Hepatocyte (in vitro differentiated cells): Measurements from ENCODE around the gene MINDY3. TPM values are rescaled to one million over a fixed set of nuclear protein-coding genes. Genes with fewer than 3 reads are reported as not detected.

Experiments
- DNase-seq: peaks from one replicate; pipeline ENCODE4 v3.0.0-alpha.2; 2016; ENCODE audit warnings: low spot score
- H2AFZ ChIP-seq: fragments of 200-600 bp; sonication (generic); 2 replicates; pipeline ENCODE4 v1.6.0; 2016; ENCODE audit warnings: antibody characterized with exemption, mild to moderate bottlenecking
- H3K27ac ChIP-seq: fragments of 200-600 bp; sonication (generic); 2 replicates; pipeline ENCODE4 v1.5.1; 2016; ENCODE audit warnings: mild to moderate bottlenecking
- H3K27me3 ChIP-seq: fragments of 200-600 bp; sonication (generic); 2 replicates; pipeline ENCODE4 v1.6.1; 2016
- H3K36me3 ChIP-seq: fragments of 200-600 bp; sonication (generic); replicated peaks from 2 replicates; pipeline ENCODE4 v1.5.1; 2016; ENCODE audit warnings: low read depth; ENCODE audit not compliant: insufficient read depth
- H3K4me1 ChIP-seq: fragments of 200-600 bp; sonication (generic); 2 replicates; pipeline ENCODE4 v1.5.1; 2016; ENCODE audit warnings: mild to moderate bottlenecking, moderate library complexity; ENCODE audit not compliant: insufficient read depth
- H3K4me2 ChIP-seq: fragments of 200-600 bp; sonication (generic); 2 replicates; pipeline ENCODE4 v1.6.0; 2016
- H3K4me3 ChIP-seq: fragments of 200-600 bp; sonication (generic); 2 replicates; pipeline ENCODE4 v1.5.1; 2016; ENCODE audit warnings: mild to moderate bottlenecking
- H3K79me2 ChIP-seq: fragments of 200-600 bp; sonication (generic); 2 replicates; pipeline ENCODE4 v1.6.0; 2017; ENCODE audit warnings: mild to moderate bottlenecking
- H3K9me2 ChIP-seq: fragments of 200-600 bp; sonication (generic); replicated peaks from 2 replicates; pipeline ENCODE4 v1.6.0; 2017; ENCODE audit warnings: mild to moderate bottlenecking; ENCODE audit not compliant: insufficient read depth
- H3K9me3 ChIP-seq: fragments of 200-600 bp; sonication (generic); 2 replicates; pipeline ENCODE4 v1.5.1; 2016; ENCODE audit warnings: low read depth, mild to moderate bottlenecking
- H4K20me1 ChIP-seq: fragments of 200-600 bp; sonication (generic); 2 replicates; pipeline ENCODE4 v1.6.0; 2016; ENCODE audit warnings: mild to moderate bottlenecking; ENCODE audit not compliant: insufficient read depth, poor library complexity, severe bottlenecking
- CTCF ChIP-seq: fragments of 200-600 bp; sonication (generic); IDR thresholded peaks from 2 replicates; pipeline ENCODE4 v1.5.1; 2016; ENCODE audit warnings: antibody characterized with exemption, mild to moderate bottlenecking; ENCODE audit not compliant: poor library complexity
- EZH2 ChIP-seq: fragments of 200-600 bp; sonication (generic); IDR thresholded peaks from 2 replicates; pipeline ENCODE4 v1.6.1; 2016; ENCODE audit warnings: antibody characterized with exemption, mild to moderate bottlenecking, borderline replicate concordance
- EZH2phosphoT487 ChIP-seq: fragments of 200-600 bp; sonication (generic); IDR thresholded peaks from one replicate; pipeline ENCODE4 v1.6.1; 2018; ENCODE audit warnings: antibody characterized with exemption, mild to moderate bottlenecking, low read depth, moderate library complexity; ENCODE audit not compliant: unreplicated experiment, severe bottlenecking
- WGBS: methylation state at CpG from one replicate; pipeline ENCODE4 v1.1.6; 2016; ENCODE audit warnings: low lambda C conversion rate; ENCODE audit errors: missing lambda C conversion rate; 5-methylcytosine and 5-hydroxymethylcytosine counted together
- polyA plus RNA-seq: library from polyadenylated mRNA; unstranded; fragments of >200 nt; fragmentation: Nextera tagmentation; extraction: Ambion mirVana; gene quantifications from 2 replicates; pipeline ENCODE4 v1.2.1, GENCODE V29; 2016
- total RNA-seq: library from RNA; depleted of rRNA; stranded (reverse); fragments of >200 nt; gene quantifications from 2 replicates; pipeline ENCODE4 v1.2.3, GENCODE V29; 2014

MINDY3 gene
- total and polyA plus RNA-seq, 2 experiments from 2014 or later = 16.5 to 37.6 TPM

- Histone ChIP-seq H3K9me2 (no peaks in the 10 kb centered on the region), H3K4me1 (peaks cover 3% of the 10 kb centered on the region), H3K9me3 (no peaks in the 10 kb centered on the region), H3K36me3 (no peaks in the 10 kb centered on the region), H4K20me1 (no peaks in the 10 kb centered on the region), H3K27me3 (no peaks in the 10 kb centered on the region), H3K27ac (peak overlapping the region; percentile 82), H3K79me2 (no peaks in the 10 kb centered on the region), H2AFZ (no peak overlapping the region), H3K4me2 (peak overlapping the region; percentile 30), H3K4me3 (no peak overlapping the region)
- DNase-seq = peak; percentile 12
- WGBS = 51% methylated on average over 5 of the region's 5 CpGs
- TF ChIP-seq EZH2 (no peak), EZH2phosphoT487 (no peak), CTCF (no peak)
Observed at GRCh38 chr10:15783941-15784636, 76.2 kb downstream of the MINDY3 start.

GRCh38 chr10:15782851-15783250 is 77.5 kb downstream of the MINDY3 start:
- Histone ChIP-seq H2AFZ (no peak overlapping the region), H3K9me2 (no peaks in the 10 kb centered on the region), H3K4me1 (peaks cover 3% of the 10 kb centered on the region), H4K20me1 (no peaks in the 10 kb centered on the region), H3K36me3 (no peaks in the 10 kb centered on the region), H3K27ac (no peak overlapping the region), H3K27me3 (no peaks in the 10 kb centered on the region), H3K4me2 (no peak overlapping the region), H3K4me3 (no peak overlapping the region), H3K79me2 (no peaks in the 10 kb centered on the region), H3K9me3 (no peaks in the 10 kb centered on the region)
- TF ChIP-seq CTCF = no peak
- DNase-seq = no peak
- 79% methylated on average over 4 of the region's 4 CpGs for WGBS

- no peaks in the 10 kb centered on the region for H3K36me3 ChIP-seq
- 98% methylated on average over 7 of the region's 7 CpGs for WGBS
Observed at GRCh38 chr10:15781381-15781960, 78.8 kb downstream of the MINDY3 start.

More at GRCh38 chr10:15781381-15781960, 78.8 kb downstream of the MINDY3 start:
- Histone ChIP-seq H3K4me2 (no peak overlapping the region), H3K9me3 (no peaks in the 10 kb centered on the region), H3K27ac (no peak overlapping the region), H3K27me3 (no peaks in the 10 kb centered on the region), H3K9me2 (no peaks in the 10 kb centered on the region), H3K79me2 (no peaks in the 10 kb centered on the region), H3K4me1 (peaks cover 3% of the 10 kb centered on the region), H2AFZ (no peak overlapping the region), H4K20me1 (no peaks in the 10 kb centered on the region), H3K4me3 (no peak overlapping the region)
- no peak for DNase-seq
- TF ChIP-seq EZH2 = no peak
- no peak for TF ChIP-seq EZH2phosphoT487
- TF ChIP-seq CTCF = no peak
